GM21576 (cell line): Measurements from ENCODE around the gene TMC4.

Source experiments
- ATAC-seq: cut with Tn5 transposase; IDR thresholded peaks from one replicate; pipeline ENCODE4 v1.9.1; 2021; ENCODE audit warnings: mild to moderate bottlenecking, moderate library complexity; ENCODE audit not compliant: unreplicated experiment

Gene TMC4

GRCh38 chr19:54156953-54157352 is 16.0 kb downstream of the TMC4 start:
- no peak for ATAC-seq

GRCh38 chr19:54156490-54156889 is 16.5 kb downstream of the TMC4 start:
- no peak for ATAC-seq

- no peak for ATAC-seq
Measured at GRCh38 chr19:54155694-54156093, 17.3 kb downstream of the TMC4 start.

DNA sequence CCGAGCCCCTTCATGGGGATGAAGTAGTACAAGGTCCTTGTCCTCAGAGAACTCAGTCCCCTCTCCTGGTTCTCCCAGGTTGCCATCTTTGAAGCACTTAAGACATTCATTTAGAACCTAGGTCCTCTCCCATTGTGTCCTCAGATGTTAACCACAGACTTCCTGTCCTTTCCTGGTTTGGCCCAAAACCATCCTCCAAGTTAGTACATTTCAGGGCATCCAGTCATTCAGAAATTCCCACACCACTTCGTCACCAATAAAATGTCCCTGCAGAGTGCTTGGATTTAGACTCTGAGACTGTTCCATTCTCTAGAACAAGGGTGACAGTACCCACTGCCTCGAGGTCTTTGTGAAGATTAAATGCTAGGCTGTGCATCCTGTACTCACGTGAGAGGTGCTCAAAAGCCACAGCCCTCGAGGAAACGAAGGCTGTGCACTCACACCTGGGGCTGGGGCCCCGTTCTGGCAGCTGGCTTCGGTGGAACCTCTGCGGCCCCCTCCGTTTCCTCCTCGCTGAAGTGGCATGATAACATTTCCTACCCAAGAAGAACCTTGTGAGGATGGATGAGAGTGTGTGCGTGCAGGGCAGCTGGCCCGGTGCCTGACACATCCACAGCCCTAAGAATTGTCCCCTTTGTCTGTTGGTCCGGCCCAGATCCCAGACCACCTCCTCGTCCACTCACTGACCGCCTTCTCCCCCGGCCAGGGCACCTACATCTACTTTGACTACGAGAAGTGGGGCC is 18.2 kb downstream of the TMC4 start:
- ATAC-seq = no peak

DNA sequence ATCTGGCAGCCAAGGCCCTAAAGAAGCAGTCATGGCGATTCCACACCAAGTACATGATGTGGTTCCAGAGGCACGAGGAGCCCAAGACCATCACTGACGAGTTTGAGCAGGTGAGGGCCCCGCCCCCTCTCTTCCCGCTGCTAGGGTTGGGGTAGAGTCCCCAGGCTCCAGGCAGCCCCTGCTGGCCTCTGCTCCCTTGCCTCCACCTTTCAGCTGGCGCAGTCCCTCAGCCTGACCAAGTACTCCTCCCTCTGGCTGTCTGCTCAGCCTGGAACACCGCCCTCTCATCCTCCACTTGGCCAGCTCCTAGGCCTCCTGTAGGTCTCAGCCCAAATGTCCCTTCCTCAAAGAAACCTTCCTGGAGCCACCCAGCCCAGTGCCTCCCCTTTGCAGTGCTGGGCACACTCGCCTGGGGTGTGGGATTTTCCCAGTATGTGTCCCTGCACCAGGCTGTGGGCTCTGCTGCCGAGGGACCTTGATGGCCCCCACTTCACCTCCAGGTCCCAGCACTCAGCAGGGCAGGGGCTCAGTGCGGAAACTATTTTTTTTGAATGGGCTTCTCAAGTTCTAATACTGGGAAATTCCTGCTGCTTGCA is 19.1 kb downstream of the TMC4 start:
- no peak for ATAC-seq

DNA sequence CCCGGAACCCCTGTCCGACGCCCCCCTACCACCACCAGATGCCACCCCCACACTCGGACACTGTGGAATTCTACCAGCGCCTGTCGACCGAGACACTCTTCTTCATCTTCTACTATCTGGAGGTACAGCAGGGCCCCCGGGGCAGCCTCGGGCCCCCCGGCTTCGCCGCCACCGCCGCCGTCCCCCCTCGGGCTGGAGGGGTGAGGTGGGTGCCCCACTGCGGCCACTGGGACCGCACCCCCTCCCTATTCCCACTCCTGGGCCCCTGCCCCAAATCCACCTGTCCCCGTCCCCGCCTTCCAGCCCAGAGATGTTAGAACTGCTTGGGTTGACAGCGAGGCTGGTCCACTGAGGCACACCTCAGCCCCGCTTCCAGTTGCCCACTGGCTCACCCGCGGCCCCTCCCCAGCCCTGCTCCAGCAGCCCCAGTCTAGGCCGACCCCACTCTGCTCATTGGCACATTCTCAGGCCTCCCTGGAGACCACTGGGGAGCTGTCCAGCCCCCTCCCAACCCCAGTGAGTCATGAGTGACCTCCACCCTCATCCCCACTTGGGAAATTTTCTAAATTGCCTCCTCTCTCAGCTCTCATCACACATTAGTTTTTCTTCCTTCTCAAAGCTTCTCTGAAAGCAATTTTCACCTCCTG is 20.0 kb downstream of the TMC4 start:
- ATAC-seq = no peak

DNA sequence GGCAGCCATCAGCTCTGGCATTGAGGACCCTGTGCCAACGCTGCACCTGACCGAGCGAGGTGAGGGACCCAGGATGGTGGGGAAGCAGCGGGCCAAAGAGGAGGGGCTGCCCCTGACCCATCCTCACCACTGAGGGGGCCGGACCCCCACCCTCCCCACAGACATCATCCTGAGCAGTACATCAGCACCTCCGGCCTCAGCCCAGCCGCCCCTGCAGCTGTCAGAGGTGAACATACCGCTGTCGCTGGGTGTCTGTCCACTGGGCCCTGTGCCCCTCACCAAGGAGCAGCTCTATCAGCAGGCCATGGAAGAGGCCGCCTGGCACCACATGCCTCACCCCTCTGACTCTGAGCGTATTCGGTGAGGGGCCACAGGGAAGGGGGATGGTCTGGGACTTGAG is 20.7 kb downstream of the TMC4 start:
- ATAC-seq = no peak

GRCh38 chr19:54151362-54152035 is 21.5 kb downstream of the TMC4 start:
- no peak for ATAC-seq

DNA sequence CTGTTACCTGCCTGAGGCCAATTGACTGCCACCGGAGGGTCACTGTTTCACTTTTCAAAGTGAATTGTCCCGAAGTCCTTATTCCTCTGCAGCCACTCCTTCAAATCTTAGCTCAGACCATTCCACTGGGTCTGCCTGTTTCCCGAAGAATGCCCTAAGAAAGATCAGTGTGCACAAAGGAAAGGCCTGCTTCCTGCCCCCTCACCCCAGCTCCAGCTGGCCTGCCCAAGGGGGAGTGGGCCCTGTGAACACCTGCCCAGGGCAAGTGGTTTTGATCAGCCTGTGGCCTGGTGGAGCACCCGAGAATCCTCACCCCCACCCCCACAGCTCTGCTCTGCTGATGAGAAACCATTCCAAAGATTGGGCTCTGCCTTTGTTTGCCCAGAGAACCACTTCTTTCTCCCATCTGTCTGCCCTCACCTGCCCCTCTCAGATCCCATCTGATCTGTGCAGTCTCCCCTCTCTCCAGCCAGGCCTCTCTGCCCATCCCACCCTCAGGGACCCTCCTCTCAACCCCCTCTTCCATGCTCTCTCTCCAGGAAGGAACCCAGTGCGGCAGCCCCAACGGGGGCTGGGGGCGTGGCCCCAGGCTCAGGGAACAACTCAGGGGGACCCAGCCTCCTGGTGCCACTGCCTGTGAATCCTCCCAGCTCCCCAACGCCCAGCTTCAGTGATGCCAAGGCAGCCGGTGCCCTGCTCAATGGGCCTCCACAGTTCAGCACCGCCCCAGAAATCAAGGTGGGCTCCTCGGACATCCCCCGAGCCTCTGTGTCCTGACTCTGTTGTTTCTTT is 23.7 kb downstream of the TMC4 start:
- no peak for ATAC-seq

DNA sequence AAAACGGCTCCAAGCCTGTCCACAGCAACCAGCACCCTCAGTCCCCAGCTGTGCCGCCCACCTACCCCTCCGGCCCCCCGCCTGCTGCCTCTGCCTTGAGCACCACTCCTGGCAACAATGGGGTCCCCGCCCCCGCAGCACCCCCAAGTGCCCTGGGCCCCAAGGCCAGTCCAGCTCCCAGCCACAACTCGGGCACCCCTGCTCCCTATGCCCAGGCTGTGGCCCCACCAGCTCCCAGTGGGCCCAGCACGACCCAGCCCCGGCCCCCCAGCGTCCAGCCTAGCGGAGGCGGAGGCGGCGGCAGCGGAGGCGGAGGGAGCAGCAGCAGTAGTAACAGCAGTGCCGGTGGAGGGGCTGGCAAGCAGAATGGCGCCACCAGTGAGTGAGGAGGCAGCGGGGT is 24.8 kb downstream of the TMC4 start:
- ATAC-seq = no peak

DNA sequence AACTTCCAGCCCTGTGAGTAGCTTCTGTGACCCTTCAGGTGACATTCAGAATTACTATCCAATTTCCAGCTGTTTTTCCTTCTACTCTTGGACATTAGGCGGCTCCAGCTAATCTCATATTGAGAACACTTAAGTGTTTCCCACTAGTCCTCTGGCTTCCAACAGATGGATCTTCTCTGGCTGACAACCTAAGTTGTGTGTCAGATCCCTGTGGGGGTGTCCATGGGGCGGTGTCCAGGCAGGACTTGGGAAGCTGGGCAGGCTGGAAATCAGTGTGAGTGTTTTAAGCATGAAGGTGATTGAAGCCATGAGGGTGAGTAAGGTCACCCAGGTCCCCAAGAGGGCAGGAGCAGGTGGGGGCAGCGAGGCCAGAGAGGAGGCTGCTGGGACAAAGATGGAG is 25.3 kb downstream of the TMC4 start:
- no peak for ATAC-seq

- ATAC-seq = no peak
Measured at GRCh38 chr19:54145541-54146158, 27.3 kb downstream of the TMC4 start.

DNA sequence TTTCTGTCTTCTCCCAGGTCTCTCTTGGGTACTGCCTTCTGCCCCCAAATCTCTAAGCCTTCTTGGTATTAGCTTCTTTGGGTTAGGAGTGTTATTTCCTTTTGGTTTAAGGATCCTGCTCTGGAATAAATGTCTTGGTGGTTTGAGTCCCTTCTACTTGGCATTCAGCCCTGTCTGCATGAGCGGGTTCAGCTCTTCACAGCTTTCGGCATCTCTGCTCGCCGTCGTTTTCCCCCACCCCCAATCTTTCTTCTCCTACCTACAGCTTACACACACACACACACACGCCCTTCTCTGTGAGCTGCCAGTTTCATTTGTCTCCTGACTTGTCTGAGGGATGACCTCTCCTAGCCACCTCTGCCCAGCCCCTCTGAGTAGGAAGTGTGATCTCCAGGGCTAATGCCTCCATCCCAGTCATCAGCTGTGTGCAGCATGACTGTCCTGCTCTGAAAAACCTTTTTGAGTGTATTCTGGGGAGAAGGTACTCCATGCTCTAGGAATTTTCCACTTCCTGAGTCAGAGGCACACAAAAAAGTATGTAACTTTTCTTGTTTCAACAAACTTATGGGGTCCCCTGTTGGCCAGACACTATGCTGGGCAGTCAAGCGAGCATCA is 30.7 kb downstream of the TMC4 start:
- no peak for ATAC-seq

- ATAC-seq = no peak
Measured at GRCh38 chr19:54141356-54141755, 31.6 kb downstream of the TMC4 start.

- no peak for ATAC-seq
Measured at GRCh38 chr19:54138489-54139256, 34.3 kb downstream of the TMC4 start.

- no peak for ATAC-seq
Measured at GRCh38 chr19:54137699-54138488, 35.1 kb downstream of the TMC4 start, which contains the start of gene CNOT3. TSS of gene CNOT3 (plus strand) at chr19:54137762. CDS start at chr19:54142979, 5,217 bp downstream.

DNA sequence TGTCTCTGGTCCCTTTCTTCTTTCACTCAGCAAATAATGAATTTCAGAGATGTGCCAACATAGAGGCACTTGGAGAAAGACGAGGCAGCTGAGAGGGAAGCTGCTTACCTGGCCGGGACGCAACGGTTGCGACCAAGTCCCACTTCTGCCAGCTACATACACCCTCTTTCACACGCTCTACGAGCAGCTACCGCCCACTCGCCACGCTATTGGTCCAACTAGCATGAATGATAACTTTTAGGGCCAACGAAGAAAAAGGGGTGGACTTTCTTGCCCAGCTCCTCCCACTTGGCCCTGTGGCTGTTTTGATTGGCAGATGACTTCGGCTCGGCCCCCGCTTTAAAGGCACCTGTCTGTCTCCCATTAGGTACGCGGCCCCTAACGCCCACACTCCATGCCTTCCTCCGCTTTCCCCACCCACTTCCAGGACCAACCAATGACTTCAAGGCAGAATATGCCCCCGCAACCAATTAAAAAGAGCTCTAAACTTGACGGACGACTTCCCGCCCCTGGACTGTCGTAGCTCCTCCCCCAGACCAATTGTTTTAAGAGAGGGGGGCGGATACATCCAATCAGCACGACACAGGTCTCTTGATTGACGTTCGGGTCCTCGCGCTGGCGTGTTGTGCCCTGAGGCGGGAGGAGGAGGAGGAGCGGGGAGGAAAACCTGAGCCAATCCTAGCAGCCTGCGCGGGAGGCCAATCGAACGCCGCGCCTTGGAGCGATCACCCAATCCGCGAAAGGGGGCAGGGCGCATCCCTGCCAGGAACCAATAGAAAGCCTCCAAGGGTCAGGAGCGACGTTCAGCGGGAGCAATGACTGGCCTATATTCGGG is 35.9 kb downstream of the TMC4 start:
- peak; percentile 77 for ATAC-seq
